Measurements from ENCODE around the gene MAL. TPM values are rescaled to one million over a fixed set of nuclear protein-coding genes. Genes with fewer than 3 reads are reported as not detected.
"Not testable (repeated sequence)": the region's sequence is repeated elsewhere in the genome, so short reads cannot be mapped to it uniquely, and the experiment has no call there.

Gene MAL
- total and polyA plus RNA-seq, 3 donors from 2014 or later = 0.62 to 1.3 (median 0.79) TPM

DNA sequence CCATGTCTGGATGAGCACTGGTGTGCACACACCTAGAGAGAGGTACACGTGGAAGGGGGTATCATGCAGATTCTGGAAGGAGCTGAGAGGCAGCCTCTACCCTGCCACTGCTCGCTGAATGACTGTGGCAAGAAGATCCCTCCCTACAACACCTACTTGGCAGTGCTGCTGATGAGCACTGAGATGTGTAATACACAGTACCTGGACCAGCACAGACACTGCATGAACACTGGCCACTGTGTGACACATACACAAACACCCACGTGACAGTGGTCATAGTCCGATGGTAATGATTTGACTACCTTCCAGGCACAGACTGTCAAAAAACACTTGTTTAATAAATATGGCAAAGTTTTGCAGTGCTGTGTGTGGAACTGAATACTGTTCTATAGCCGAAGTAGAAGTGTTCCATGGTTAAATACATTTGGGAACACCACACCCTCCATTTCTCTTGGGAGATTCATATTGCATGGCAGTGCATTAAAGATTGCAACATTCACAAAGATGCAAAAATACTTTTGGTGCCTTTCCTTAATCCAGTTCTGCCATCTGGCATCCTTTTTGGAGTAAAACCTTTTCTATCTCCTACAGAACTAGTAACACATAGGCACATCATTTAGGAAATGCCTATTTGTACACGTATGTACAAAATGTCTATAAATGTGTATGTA is 66.5 kb downstream of the MAL start:
- no peaks in the 10 kb centered on the region for H3K36me3 ChIP-seq (ENCODE audit: low read depth, missing control alignments)
- H3K9me3 ChIP-seq = no peaks in the 10 kb centered on the region
- no peaks in the 10 kb centered on the region for H3K4me1 ChIP-seq
- H3K27me3 ChIP-seq = no peaks in the 10 kb centered on the region
- WGBS, 2 donors = 91 to 94% methylated on average over 6 of the region's 6 CpGs
- H3K4me3 ChIP-seq = no peak overlapping the region
- no peak for DNase-seq
- intact Hi-C loops (cut with DNase I; ENCODE audit: low total_unique reads) = no loop called here
- TF ChIP-seq, protein P1, sequence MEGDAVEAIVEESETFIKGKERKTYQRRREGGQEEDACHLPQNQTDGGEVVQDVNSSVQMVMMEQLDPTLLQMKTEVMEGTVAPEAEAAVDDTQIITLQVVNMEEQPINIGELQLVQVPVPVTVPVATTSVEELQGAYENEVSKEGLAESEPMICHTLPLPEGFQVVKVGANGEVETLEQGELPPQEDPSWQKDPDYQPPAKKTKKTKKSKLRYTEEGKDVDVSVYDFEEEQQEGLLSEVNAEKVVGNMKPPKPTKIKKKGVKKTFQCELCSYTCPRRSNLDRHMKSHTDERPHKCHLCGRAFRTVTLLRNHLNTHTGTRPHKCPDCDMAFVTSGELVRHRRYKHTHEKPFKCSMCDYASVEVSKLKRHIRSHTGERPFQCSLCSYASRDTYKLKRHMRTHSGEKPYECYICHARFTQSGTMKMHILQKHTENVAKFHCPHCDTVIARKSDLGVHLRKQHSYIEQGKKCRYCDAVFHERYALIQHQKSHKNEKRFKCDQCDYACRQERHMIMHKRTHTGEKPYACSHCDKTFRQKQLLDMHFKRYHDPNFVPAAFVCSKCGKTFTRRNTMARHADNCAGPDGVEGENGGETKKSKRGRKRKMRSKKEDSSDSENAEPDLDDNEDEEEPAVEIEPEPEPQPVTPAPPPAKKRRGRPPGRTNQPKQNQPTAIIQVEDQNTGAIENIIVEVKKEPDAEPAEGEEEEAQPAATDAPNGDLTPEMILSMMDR (IDR thresholded peaks at IDR 0.05) = no peak
- TF ChIP-seq POLR2A (IDR thresholded peaks at IDR 0.05) = no peak
- no peak overlapping the region for H3K27ac ChIP-seq

DNA sequence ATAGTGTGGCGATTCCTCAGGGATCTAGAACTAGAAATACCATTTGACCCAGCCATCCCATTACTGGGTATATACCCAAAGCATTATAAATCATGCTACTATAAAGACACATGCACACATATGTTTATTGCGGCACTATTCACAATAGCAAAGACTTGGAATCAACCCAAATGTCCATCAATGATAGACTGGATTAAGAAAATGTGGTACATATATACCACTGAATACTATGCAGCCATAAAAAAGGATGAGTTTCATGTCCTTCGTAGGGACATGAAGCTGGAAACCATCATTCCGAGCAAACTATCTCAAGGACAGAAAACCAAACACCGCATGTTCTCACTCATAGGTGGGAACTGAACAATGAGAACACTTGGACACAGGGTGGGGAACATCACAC is 72.8 kb downstream of the MAL start:
- DNase-seq; H3K27me3 ChIP-seq; H3K36me3 ChIP-seq (ENCODE audit: low read depth, missing control alignments); H3K9me3 ChIP-seq; H3K27ac ChIP-seq; H3K4me1 ChIP-seq; intact Hi-C loops (cut with DNase I; ENCODE audit: low total_unique reads); H3K4me3 ChIP-seq: not testable (repeated sequence)
- 97 to 100% methylated on average over 5 of the region's 5 CpGs for WGBS, 2 donors

DNA sequence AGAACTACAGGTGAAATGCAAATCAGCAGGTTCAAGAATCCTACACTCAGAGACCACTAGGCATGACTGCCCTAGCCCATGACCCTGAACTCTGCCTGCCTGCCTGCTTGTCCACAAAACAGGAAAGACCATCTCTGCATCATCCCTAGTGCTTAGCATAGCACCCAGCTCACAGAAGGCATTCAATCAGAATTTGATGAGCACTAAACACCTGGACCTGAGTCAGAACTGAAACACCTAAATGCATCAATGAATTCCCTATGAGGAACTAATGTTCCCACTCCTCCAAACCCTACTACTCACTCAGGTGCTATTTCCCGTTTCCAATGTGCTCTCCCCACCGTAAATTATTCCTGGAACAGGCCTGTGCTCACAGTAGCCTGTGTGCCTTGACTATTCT is 74.4 kb downstream of the MAL start:
- H3K27me3 ChIP-seq = no peaks in the 10 kb centered on the region
- H3K9me3 ChIP-seq = no peaks in the 10 kb centered on the region
- no peak overlapping the region for H3K27ac ChIP-seq
- no peaks in the 10 kb centered on the region for H3K4me1 ChIP-seq
- no peak for TF ChIP-seq POLR2A (IDR thresholded peaks at IDR 0.05)
- TF ChIP-seq, protein P1 (IDR thresholded peaks at IDR 0.05) = no peak
- intact Hi-C loops (cut with DNase I; ENCODE audit: low total_unique reads) = no loop called here
- H3K36me3 ChIP-seq (ENCODE audit: low read depth, missing control alignments) = no peaks in the 10 kb centered on the region
- WGBS, 2 donors = 86 to 93% methylated on average over 2 of the region's 2 CpGs
- no peak for DNase-seq
- H3K4me3 ChIP-seq = no peak overlapping the region

Small RNA genes lying within 50 kb of the gene (small RNA-seq; reads per million reads assigned to genes)
- 0.19 to 0.27 reads per million in 2 donors for gene RN7SL575P

Other genes starting within 250 kb of the MAL start
- gene TEKT4, start 154.3 kb upstream of the MAL start, total RNA-seq = 10 to 100 TPM; 11.5 to 23.5 TPM
- gene TEKT4, start 154.3 kb upstream of the MAL start, polyA plus RNA-seq (ENCODE audit: insufficient read depth, low read depth, low replicate concordance) = 25.3 TPM
- 10 to 100 TPM; 59.3 to 63.1 TPM for gene MRPS5, start 96.1 kb downstream of the MAL start, total RNA-seq
- 44.4 TPM for gene MRPS5, start 96.1 kb downstream of the MAL start, polyA plus RNA-seq (ENCODE audit: insufficient read depth, low read depth, low replicate concordance)
- 10 to 100 TPM; 22.3 to 25.0 TPM for gene ZNF514, start 134.1 kb downstream of the MAL start, total RNA-seq
- 21.9 TPM for gene ZNF514, start 134.1 kb downstream of the MAL start, polyA plus RNA-seq (ENCODE audit: insufficient read depth, low read depth, low replicate concordance)
- 1 to 10 TPM; 5.8 to 7.9 TPM for gene ZNF2, start 140.1 kb downstream of the MAL start, total RNA-seq
- gene ZNF2, start 140.1 kb downstream of the MAL start, polyA plus RNA-seq (ENCODE audit: insufficient read depth, low read depth, low replicate concordance) = 7.1 TPM
- 10 to 100 TPM; 12.1 to 12.3 TPM for gene ZNF892, start 181.8 kb downstream of the MAL start, total RNA-seq
- gene ZNF892, start 181.8 kb downstream of the MAL start, polyA plus RNA-seq (ENCODE audit: insufficient read depth, low read depth, low replicate concordance) = 7.1 TPM
- gene PROM2, start 248.7 kb downstream of the MAL start, total RNA-seq = 1 to 10 TPM; 2.1 to 2.4 TPM
- gene PROM2, start 248.7 kb downstream of the MAL start, polyA plus RNA-seq (ENCODE audit: insufficient read depth, low read depth, low replicate concordance) = 1.3 TPM

Measured in testis (tissue), 3 donors.